GM21786 (cell line): ENCODE data around the gene SLC16A12.
"Not testable (repeated sequence)": the region's sequence is repeated elsewhere in the genome, so short reads cannot be mapped to it uniquely, and the experiment has no call there.

ENCODE experiments used
- ATAC-seq: cut with Tn5 transposase; IDR thresholded peaks from one replicate; pipeline ENCODE4 v1.9.1; 2021; ENCODE audit not compliant: unreplicated experiment

SLC16A12 gene

GRCh38 chr10:89427629-89428028, 107.8 kb downstream of the SLC16A12 start:
- ATAC-seq = no peak

- peak; percentile 65 for ATAC-seq
Measured at GRCh38 chr10:89426230-89426868, 109.0 kb downstream of the SLC16A12 start.

- ATAC-seq = no peak
Measured at GRCh38 chr10:89425000-89425399, 110.4 kb downstream of the SLC16A12 start.

- ATAC-seq = no peak
Measured at GRCh38 chr10:89421018-89421476, 114.3 kb downstream of the SLC16A12 start.

GRCh38 chr10:89419548-89419947, 115.8 kb downstream of the SLC16A12 start:
- ATAC-seq = no peak

GRCh38 chr10:89416465-89416864, 118.9 kb downstream of the SLC16A12 start:
- no peak for ATAC-seq

GRCh38 chr10:89414879-89415821, 120.2 kb downstream of the SLC16A12 start:
- ATAC-seq = peak; percentile 39

- peak; percentile 63 for ATAC-seq
Measured at GRCh38 chr10:89414146-89414878, 121.1 kb downstream of the SLC16A12 start, which contains the start of gene IFIT5. Gene IFIT5, plus strand, starts transcription at chr10:89414568. Its CDS starts 231 bp downstream, at chr10:89414799.

- no peak for ATAC-seq
Measured at GRCh38 chr10:89413398-89413912, 121.9 kb downstream of the SLC16A12 start.

GRCh38 chr10:89412276-89412675, 123.1 kb downstream of the SLC16A12 start:
- ATAC-seq = not testable (repeated sequence)

GRCh38 chr10:89411135-89411534, 124.3 kb downstream of the SLC16A12 start:
- not testable (repeated sequence) for ATAC-seq

GRCh38 chr10:89410551-89410950, 124.8 kb downstream of the SLC16A12 start:
- ATAC-seq = not testable (repeated sequence)

- ATAC-seq = not testable (repeated sequence)
Measured at GRCh38 chr10:89409282-89409681, 126.1 kb downstream of the SLC16A12 start.

- ATAC-seq = not testable (repeated sequence)
Measured at GRCh38 chr10:89407792-89408191, 127.6 kb downstream of the SLC16A12 start.

- not testable (repeated sequence) for ATAC-seq
Measured at GRCh38 chr10:89406178-89406577, 129.2 kb downstream of the SLC16A12 start.

GRCh38 chr10:89404104-89405047, 131.0 kb downstream of the SLC16A12 start:
- ATAC-seq = no peak

GRCh38 chr10:89403043-89403442, 132.4 kb downstream of the SLC16A12 start:
- ATAC-seq = no peak

GRCh38 chr10:89399956-89400355, 135.4 kb downstream of the SLC16A12 start:
- ATAC-seq = no peak

- ATAC-seq = no peak
Measured at GRCh38 chr10:89398003-89398749, 137.2 kb downstream of the SLC16A12 start.
